ENCODE data around the gene HMGB3.
"Not testable (repeated sequence)": the region's sequence is repeated elsewhere in the genome, so short reads cannot be mapped to it uniquely, and the experiment has no call there.

DNA sequence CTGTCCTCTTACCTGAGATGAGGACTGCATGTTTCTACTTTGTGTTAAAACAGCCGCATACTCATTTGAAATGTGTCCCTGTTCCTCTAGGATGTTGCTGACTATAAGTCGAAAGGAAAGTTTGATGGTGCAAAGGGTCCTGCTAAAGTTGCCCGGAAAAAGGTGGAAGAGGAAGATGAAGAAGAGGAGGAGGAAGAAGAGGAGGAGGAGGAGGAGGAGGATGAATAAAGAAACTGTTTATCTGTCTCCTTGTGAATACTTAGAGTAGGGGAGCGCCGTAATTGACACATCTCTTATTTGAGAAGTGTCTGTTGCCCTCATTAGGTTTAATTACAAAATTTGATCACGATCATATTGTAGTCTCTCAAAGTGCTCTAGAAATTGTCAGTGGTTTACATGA is 4.6 kb downstream of the HMGB3 start:
- TF ChIP-seq, protein P1, sequence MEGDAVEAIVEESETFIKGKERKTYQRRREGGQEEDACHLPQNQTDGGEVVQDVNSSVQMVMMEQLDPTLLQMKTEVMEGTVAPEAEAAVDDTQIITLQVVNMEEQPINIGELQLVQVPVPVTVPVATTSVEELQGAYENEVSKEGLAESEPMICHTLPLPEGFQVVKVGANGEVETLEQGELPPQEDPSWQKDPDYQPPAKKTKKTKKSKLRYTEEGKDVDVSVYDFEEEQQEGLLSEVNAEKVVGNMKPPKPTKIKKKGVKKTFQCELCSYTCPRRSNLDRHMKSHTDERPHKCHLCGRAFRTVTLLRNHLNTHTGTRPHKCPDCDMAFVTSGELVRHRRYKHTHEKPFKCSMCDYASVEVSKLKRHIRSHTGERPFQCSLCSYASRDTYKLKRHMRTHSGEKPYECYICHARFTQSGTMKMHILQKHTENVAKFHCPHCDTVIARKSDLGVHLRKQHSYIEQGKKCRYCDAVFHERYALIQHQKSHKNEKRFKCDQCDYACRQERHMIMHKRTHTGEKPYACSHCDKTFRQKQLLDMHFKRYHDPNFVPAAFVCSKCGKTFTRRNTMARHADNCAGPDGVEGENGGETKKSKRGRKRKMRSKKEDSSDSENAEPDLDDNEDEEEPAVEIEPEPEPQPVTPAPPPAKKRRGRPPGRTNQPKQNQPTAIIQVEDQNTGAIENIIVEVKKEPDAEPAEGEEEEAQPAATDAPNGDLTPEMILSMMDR (IDR thresholded peaks at IDR 0.05), result not testable (repeated sequence)
- TF ChIP-seq POLR2A (IDR thresholded peaks at IDR 0.05), result not testable (repeated sequence)
